Liver (tissue), 9 donors: ENCODE data around the gene DOCK8. TPM values are rescaled to one million over a fixed set of nuclear protein-coding genes. Genes with fewer than 3 reads are reported as not detected.

Experiments used
- DNase-seq: peaks from one replicate; pipeline ENCODE4 v3.0.0-alpha.2; 2017; ENCODE audit warnings: low spot score
- H3K27ac ChIP-seq, 2 donors: one replicate each; pipeline ENCODE4 v1.7.0; 2013; ENCODE audit warnings: inconsistent platforms in 2 of 2, low read length in 2 of 2, control low read depth in 1 of 2, low read depth in 1 of 2, mild to moderate bottlenecking in 1 of 2
- H3K27me3 ChIP-seq, 4 donors: one replicate each; pipeline versions ENCODE4 v1.6.1 to v1.7.0; 2013; ENCODE audit warnings: low read length in 3 of 4, inconsistent platforms in 1 of 4, mild to moderate bottlenecking in 1 of 4, moderate library complexity in 1 of 4; ENCODE audit not compliant: control insufficient read depth in 4 of 4, insufficient read depth in 4 of 4
- H3K36me3 ChIP-seq, 4 donors: one replicate each; pipeline versions ENCODE4 v1.6.1 to v1.7.0; 2013; ENCODE audit warnings: low read length in 3 of 4, mild to moderate bottlenecking in 3 of 4, low read depth in 1 of 4, moderate library complexity in 1 of 4; ENCODE audit not compliant: control insufficient read depth in 4 of 4, insufficient read depth in 3 of 4
- H3K4me1 ChIP-seq, 4 donors: one replicate each; pipeline versions ENCODE4 v1.6.1 to v1.7.0; 2013; ENCODE audit warnings: low read length in 3 of 4, mild to moderate bottlenecking in 3 of 4, moderate library complexity in 1 of 4; ENCODE audit not compliant: control insufficient read depth in 4 of 4, insufficient read depth in 4 of 4
- H3K4me3 ChIP-seq, 3 donors: one replicate each; pipeline versions ENCODE4 v1.6.1 to v1.7.0; 2013; ENCODE audit warnings: low read length in 3 of 3, control low read depth in 1 of 3, low read depth in 1 of 3, mild to moderate bottlenecking in 1 of 3
- H3K9ac ChIP-seq, 2 donors: one replicate each; pipeline ENCODE4 v1.7.0; 2013; ENCODE audit warnings: low read length in 2 of 2, mild to moderate bottlenecking in 2 of 2, moderate library complexity in 2 of 2, control low read depth in 1 of 2, low read depth in 1 of 2
- H3K9me3 ChIP-seq, 4 donors: one replicate each; pipeline versions ENCODE4 v1.6.1 to v1.7.0; 2013; ENCODE audit warnings: low read length in 3 of 4; ENCODE audit not compliant: control insufficient read depth in 4 of 4
- CTCF ChIP-seq: fragments of 150-350 bp; IDR thresholded peaks from 2 replicates; pipeline ENCODE4 v1.5.1; 2017; ENCODE audit warnings: improper control_type of control experiment, low read depth, low read length; ENCODE audit not compliant: missing input control
- GABPA ChIP-seq, 2 donors: IDR thresholded peaks in 1 of 2; conservative IDR thresholded peaks in 1 of 2; 2 replicates each; pipeline ENCODE4 v1.6.1; 2016; ENCODE audit warnings: antibody characterized with exemption in 2 of 2, mild to moderate bottlenecking in 1 of 2, moderate library complexity in 1 of 2
- HNF4A ChIP-seq, 2 donors: conservative IDR thresholded peaks; 2 replicates each; pipeline ENCODE4 v1.6.1; 2016; ENCODE audit warnings: antibody characterized with exemption in 2 of 2, mild to moderate bottlenecking in 2 of 2
- HNF4G ChIP-seq: IDR thresholded peaks from 2 replicates; pipeline ENCODE4 v1.6.1; 2016; ENCODE audit warnings: antibody characterized with exemption
- JUND ChIP-seq, 2 donors: IDR thresholded peaks; 2 replicates each; pipeline ENCODE4 v1.6.1; 2016; ENCODE audit warnings: antibody characterized with exemption in 2 of 2
- NR2F2 ChIP-seq: IDR thresholded peaks from 2 replicates; pipeline ENCODE4 v1.6.1; 2016; ENCODE audit warnings: antibody characterized with exemption
- RAD21 ChIP-seq, 2 donors: IDR thresholded peaks; 2 replicates each; pipeline ENCODE4 v1.6.1; 2016; ENCODE audit warnings: antibody characterized with exemption in 2 of 2, mild to moderate bottlenecking in 2 of 2
- RXRA ChIP-seq, 2 donors: IDR thresholded peaks; 2 replicates each; pipeline ENCODE4 v1.6.1; 2017 to 2018; ENCODE audit warnings: antibody characterized with exemption in 2 of 2, mild to moderate bottlenecking in 1 of 2
- TAF1 ChIP-seq: conservative IDR thresholded peaks from 2 replicates; pipeline ENCODE4 v1.6.1; 2016; ENCODE audit warnings: antibody characterized with exemption, mild to moderate bottlenecking
- YY1 ChIP-seq: IDR thresholded peaks from 2 replicates; pipeline ENCODE4 v1.6.1; 2016; ENCODE audit warnings: antibody characterized with exemption, mild to moderate bottlenecking
- WGBS: extraction: QIAGEN DNeasy Blood & Tissue Kit; methylation state at CpG from one replicate; pipeline ENCODE4 v1.1.7; 2013; 5-methylcytosine and 5-hydroxymethylcytosine counted together
- polyA plus RNA-seq, 2 donors: library from polyadenylated mRNA; stranded (reverse) in 1 of 2; unstranded in 1 of 2; fragments of 200-250 nt in 1 of 2; fragments of >200 nt in 1 of 2; fragmentation: Nextera tagmentation in 1 of 2; extraction: Ambion mirVana in 1 of 2; gene quantifications; one replicate each; pipeline versions ENCODE4 v1.2.1 to v1.2.3, GENCODE V29; 2013 to 2015
- total RNA-seq, 2 donors: library from RNA; depleted of rRNA; stranded (reverse); fragments of >200 nt; gene quantifications; one replicate each; pipeline ENCODE4 v1.2.3, GENCODE V29; 2014
- TF ChIP-seq, protein P1 (sequence below): IDR thresholded peaks from 2 replicates; pipeline ENCODE4 v1.6.1; 2016; ENCODE audit warnings: antibody characterized with exemption
- donor health status: healthy.
- donor health status: healthy.
- donor health status: healthy.
- donor health status: healthy.
- donor health status: healthy.

Gene DOCK8
- total and polyA plus RNA-seq, 4 donors = 3.8 to 22.6 (median 7.4) TPM

DNA sequence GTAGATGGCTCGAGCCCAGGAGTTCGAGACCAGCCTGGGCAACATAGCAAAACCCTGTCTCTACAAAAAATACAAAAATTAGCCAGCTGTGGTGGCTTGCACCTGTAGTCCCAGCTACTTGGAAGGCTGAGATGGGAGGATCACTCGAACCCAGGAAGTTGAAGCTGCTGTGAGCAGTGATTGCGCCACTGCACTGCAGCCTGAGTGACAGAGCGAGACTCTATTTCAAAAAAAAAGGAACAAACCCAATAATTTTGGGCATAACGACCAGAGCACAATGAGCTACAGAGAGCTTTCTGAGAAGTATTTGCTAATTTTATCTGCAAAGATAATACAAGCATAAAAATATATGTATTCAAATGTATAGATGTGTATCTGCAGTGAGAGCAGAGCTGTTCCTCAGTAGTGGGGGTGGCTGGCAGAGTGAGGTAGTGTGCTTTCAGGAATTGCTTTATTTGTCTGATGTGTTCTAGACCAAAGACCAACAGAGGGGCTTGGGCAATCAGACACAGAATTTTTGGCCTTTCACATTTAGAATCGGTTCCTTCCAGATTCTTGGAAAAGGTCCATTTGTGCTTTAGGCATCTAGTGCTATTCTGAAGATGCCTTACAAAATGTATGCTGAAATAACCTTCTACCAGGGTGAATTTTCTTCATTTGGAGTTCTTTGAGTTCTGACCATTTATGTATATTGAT is 5.2 kb downstream of the DOCK8 start (continued):
- TF ChIP-seq, protein P1, sequence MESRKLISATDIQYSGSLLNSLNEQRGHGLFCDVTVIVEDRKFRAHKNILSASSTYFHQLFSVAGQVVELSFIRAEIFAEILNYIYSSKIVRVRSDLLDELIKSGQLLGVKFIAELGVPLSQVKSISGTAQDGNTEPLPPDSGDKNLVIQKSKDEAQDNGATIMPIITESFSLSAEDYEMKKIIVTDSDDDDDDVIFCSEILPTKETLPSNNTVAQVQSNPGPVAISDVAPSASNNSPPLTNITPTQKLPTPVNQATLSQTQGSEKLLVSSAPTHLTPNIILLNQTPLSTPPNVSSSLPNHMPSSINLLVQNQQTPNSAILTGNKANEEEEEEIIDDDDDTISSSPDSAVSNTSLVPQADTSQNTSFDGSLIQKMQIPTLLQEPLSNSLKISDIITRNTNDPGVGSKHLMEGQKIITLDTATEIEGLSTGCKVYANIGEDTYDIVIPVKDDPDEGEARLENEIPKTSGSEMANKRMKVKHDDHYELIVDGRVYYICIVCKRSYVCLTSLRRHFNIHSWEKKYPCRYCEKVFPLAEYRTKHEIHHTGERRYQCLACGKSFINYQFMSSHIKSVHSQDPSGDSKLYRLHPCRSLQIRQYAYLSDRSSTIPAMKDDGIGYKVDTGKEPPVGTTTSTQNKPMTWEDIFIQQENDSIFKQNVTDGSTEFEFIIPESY = no peak
- TF ChIP-seq NR2F2 = no peak

- DNase-seq = no peak
- Histone ChIP-seq H3K27me3 (peaks cover 0 to 3% (median 1%) of the 10 kb centered on the region in 4 donors), H3K4me1 (peaks cover 0 to 5% (median under 1%) of the 10 kb centered on the region in 4 donors), H3K36me3 (no peaks in the 10 kb centered on the region), H3K9me3 (no peaks in the 10 kb centered on the region), H3K4me3 (no peak overlapping the region), H3K9ac (peak overlapping the region in 1 of 2 donors; percentile 6), H3K27ac (no peak overlapping the region)
- 61% methylated on average over 6 of the region's 6 CpGs for WGBS
- TF ChIP-seq RXRA (IDR thresholded peaks at IDR 0.05) = no peak
- TF ChIP-seq YY1 = no peak
- no peak for TF ChIP-seq NR2F2
- no peak for TF ChIP-seq RAD21 (IDR thresholded peaks at IDR 0.05)
- TF ChIP-seq JUND (IDR thresholded peaks at IDR 0.05) = no peak
- TF ChIP-seq TAF1 = no peak
- no peak for TF ChIP-seq HNF4G
Observed at GRCh38 chr9:221989-222776, 7.5 kb downstream of the DOCK8 start.

GRCh38 chr9:223152-223551 is 8.5 kb downstream of the DOCK8 start:
- H3K9me3 ChIP-seq = no peaks in the 10 kb centered on the region
- H3K9ac ChIP-seq = no peak overlapping the region
- H3K36me3 ChIP-seq = no peaks in the 10 kb centered on the region
- peaks cover 0 to 3% (median 1%) of the 10 kb centered on the region in 4 donors for H3K27me3 ChIP-seq
- no peak overlapping the region for H3K4me3 ChIP-seq
- 83% methylated on average over 3 of the region's 3 CpGs for WGBS
- H3K27ac ChIP-seq = no peak overlapping the region
- peaks cover 0 to 5% (median under 1%) of the 10 kb centered on the region in 4 donors for H3K4me1 ChIP-seq
- DNase-seq = no peak
- TF ChIP-seq CTCF = no peak
- no peak for TF ChIP-seq HNF4A (conservative IDR thresholded peaks at IDR 0.05)
- no peak for TF ChIP-seq GABPA (IDR thresholded peaks at IDR 0.05 in 1 of 2, conservative IDR thresholded peaks at IDR 0.05 in 1 of 2)
- no peak for TF ChIP-seq JUND (IDR thresholded peaks at IDR 0.05)
- no peak for TF ChIP-seq RXRA (IDR thresholded peaks at IDR 0.05)
- TF ChIP-seq, protein P1 = no peak
- TF ChIP-seq NR2F2 = no peak
